Measurements from ENCODE around the gene HSP90B1.

The HSP90B1 gene

DNA sequence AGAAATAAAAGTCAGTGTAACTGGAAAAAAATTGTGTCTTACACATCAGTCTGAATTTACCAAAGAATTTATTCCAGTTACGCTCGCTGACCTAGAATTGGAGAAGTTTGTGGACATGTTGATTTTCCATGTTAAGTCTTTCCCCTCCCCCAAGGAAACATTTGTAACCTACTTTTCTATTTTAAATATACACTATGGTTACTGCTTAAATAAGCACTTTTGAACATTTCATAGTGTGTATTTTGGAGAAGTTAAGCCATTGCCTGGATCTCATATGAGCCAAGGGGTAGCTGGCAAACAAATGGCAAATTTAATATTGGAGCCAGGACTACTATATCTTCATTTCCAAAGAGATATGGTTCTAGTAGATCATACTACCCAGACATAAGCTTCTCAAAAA lies 46.3 kb upstream of the HSP90B1 start:
- no peaks in the 10 kb centered on the region for H3F3A ChIP-seq (ENCODE audit: control insufficient read depth, insufficient read depth)
- H3K9me3 ChIP-seq (ENCODE audit: control insufficient read depth, insufficient read depth, low read length) = no peaks in the 10 kb centered on the region
- H3K4me3 ChIP-seq (ENCODE audit: low read length) = no peak overlapping the region
- no peaks in the 10 kb centered on the region for H3K79me2 ChIP-seq (ENCODE audit: control insufficient read depth, low read length)
- H3K4me1 ChIP-seq (ENCODE audit: control insufficient read depth, low read length) = peaks cover 13% of the 10 kb centered on the region
- no peaks in the 10 kb centered on the region for H3K36me3 ChIP-seq (ENCODE audit: control insufficient read depth, low read length)
- H3K27ac ChIP-seq (ENCODE audit: low read depth, low read length) = no peak overlapping the region
- H3K9me2 ChIP-seq (replicated peaks; ENCODE audit: control insufficient read depth, low read length) = no peaks in the 10 kb centered on the region
- TF ChIP-seq CTCF (IDR thresholded peaks at IDR 0.05; ENCODE audit: low read depth, low read length, poor library complexity, severe bottlenecking) (no peak), EZH2phosphoT487 (IDR thresholded peaks at IDR 0.05; ENCODE audit: borderline replicate concordance, low read length) (no peak)
- H3K4me2 ChIP-seq (ENCODE audit: low read length) = no peak overlapping the region
- no peaks in the 10 kb centered on the region for H4K20me1 ChIP-seq (ENCODE audit: control insufficient read depth, insufficient read depth, low read depth, low read length)
- H3K27me3 ChIP-seq (ENCODE audit: control insufficient read depth, low read length) = peaks cover 4% of the 10 kb centered on the region

DNA sequence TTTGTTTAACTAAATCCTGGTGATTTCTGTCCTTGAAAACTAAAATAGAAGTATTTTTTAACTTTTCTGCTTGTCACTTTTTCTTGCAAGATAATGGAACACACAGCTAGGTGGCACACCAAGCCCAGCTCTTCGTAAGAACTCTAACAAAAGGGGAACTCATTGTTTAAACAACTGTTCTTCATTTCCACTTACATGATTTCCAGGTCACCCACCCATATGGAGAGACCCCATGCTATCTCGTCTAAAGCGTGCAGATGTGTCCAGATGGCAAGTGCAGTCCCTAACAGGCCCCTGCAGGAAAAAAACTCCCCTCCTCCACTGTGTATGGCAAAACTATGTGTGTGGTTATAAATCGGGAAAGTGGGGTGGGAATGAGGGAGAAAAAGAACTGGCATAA lies 45.9 kb upstream of the HSP90B1 start:
- no peaks in the 10 kb centered on the region for H3K9me2 ChIP-seq (replicated peaks; ENCODE audit: control insufficient read depth, low read length)
- TF ChIP-seq EZH2phosphoT487 (IDR thresholded peaks at IDR 0.05; ENCODE audit: borderline replicate concordance, low read length) (no peak), CTCF (IDR thresholded peaks at IDR 0.05; ENCODE audit: low read depth, low read length, poor library complexity, severe bottlenecking) (peak; percentile 36)

GRCh38 chr12:103886195-103886797 lies 43.9 kb upstream of the HSP90B1 start:
- H3K9me2 ChIP-seq (replicated peaks; ENCODE audit: control insufficient read depth, low read length) = no peaks in the 10 kb centered on the region
- H3K4me3 ChIP-seq (ENCODE audit: low read length) = no peak overlapping the region
- no peak overlapping the region for H3K27ac ChIP-seq (ENCODE audit: low read depth, low read length)
- no peaks in the 10 kb centered on the region for H4K20me1 ChIP-seq (ENCODE audit: control insufficient read depth, insufficient read depth, low read depth, low read length)
- TF ChIP-seq EZH2phosphoT487 (IDR thresholded peaks at IDR 0.05; ENCODE audit: borderline replicate concordance, low read length) (no peak), CTCF (IDR thresholded peaks at IDR 0.05; ENCODE audit: low read depth, low read length, poor library complexity, severe bottlenecking) (no peak)
- H3K27me3 ChIP-seq (ENCODE audit: control insufficient read depth, low read length) = no peaks in the 10 kb centered on the region
- H3F3A ChIP-seq (ENCODE audit: control insufficient read depth, insufficient read depth) = no peaks in the 10 kb centered on the region
- H3K4me2 ChIP-seq (ENCODE audit: low read length) = no peak overlapping the region
- H3K36me3 ChIP-seq (ENCODE audit: control insufficient read depth, low read length) = no peaks in the 10 kb centered on the region
- H3K4me1 ChIP-seq (ENCODE audit: control insufficient read depth, low read length) = peaks cover 3% of the 10 kb centered on the region
- H3K79me2 ChIP-seq (ENCODE audit: control insufficient read depth, low read length) = no peaks in the 10 kb centered on the region
- H3K9me3 ChIP-seq (ENCODE audit: control insufficient read depth, insufficient read depth, low read length) = no peaks in the 10 kb centered on the region

More for the DNA sequence above, 45.9 kb upstream of the HSP90B1 start:
- H3K4me3 ChIP-seq (ENCODE audit: low read length) = no peak overlapping the region
- H3K27ac ChIP-seq (ENCODE audit: low read depth, low read length) = no peak overlapping the region
- H3K27me3 ChIP-seq (ENCODE audit: control insufficient read depth, low read length) = peaks cover 4% of the 10 kb centered on the region
- H3K36me3 ChIP-seq (ENCODE audit: control insufficient read depth, low read length) = no peaks in the 10 kb centered on the region
- H3K4me1 ChIP-seq (ENCODE audit: control insufficient read depth, low read length) = peaks cover 13% of the 10 kb centered on the region
- H3K9me3 ChIP-seq (ENCODE audit: control insufficient read depth, insufficient read depth, low read length) = no peaks in the 10 kb centered on the region
- no peaks in the 10 kb centered on the region for H3K79me2 ChIP-seq (ENCODE audit: control insufficient read depth, low read length)
- H3F3A ChIP-seq (ENCODE audit: control insufficient read depth, insufficient read depth) = no peaks in the 10 kb centered on the region
- H3K4me2 ChIP-seq (ENCODE audit: low read length) = no peak overlapping the region
- no peaks in the 10 kb centered on the region for H4K20me1 ChIP-seq (ENCODE audit: control insufficient read depth, insufficient read depth, low read depth, low read length)

All from DOHH2 (cell line).